HG03039 (cell line): ENCODE data around the gene PASK.
"Not testable (repeated sequence)": the region's sequence is repeated elsewhere in the genome, so short reads cannot be mapped to it uniquely, and the experiment has no call there.

Source experiments
- ATAC-seq: cut with Tn5 transposase; IDR thresholded peaks from one replicate; pipeline ENCODE4 v1.9.1; 2021; ENCODE audit warnings: mild to moderate bottlenecking, moderate library complexity; ENCODE audit not compliant: unreplicated experiment

The PASK gene

GRCh38 chr2:241109210-241110088, 39.8 kb downstream of the PASK start:
- no peak for ATAC-seq

GRCh38 chr2:241108271-241109209, 40.7 kb downstream of the PASK start:
- no peak for ATAC-seq

GRCh38 chr2:241107031-241107783, 42.1 kb downstream of the PASK start:
- ATAC-seq = no peak

DNA sequence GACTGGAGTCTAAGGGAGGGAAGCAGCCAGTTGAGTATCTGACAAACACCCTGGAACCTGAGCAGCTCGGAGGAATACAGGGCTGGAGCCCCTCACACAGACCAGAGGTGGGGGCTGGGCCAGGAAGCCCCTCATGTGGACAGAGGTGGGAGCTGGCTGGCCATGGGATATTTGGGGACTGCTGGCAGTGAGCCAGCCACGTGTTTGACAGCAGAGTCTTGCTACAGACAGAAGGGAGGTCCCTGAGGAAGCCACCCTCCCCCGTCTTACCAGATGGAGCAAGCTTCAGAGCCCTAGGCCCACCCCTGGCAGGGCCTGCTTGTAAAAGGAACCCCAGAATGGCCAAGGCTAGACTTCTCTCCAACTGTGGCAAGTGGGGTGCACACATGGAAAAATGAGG, 43.6 kb downstream of the PASK start:
- no peak for ATAC-seq

DNA sequence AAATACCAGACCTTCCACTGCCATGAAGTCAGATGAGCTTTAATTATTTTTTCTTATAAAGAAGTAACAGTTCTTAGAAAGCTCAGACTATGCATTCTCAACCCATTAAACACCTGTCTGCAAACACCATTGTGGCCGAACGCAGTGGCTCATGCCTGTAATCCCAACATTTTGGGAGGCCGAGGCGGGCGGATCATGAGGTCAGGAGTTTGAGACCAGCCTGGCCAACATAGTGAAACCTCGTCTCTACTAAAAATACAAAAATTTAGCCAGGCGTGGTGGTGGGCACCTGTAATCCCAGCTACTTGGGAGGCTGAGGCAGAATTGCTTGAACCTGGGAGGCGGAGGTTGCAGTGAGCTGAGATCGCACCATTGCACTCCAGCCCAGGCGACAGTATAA, 44.7 kb downstream of the PASK start:
- not testable (repeated sequence) for ATAC-seq

- no peak for ATAC-seq
Observed at GRCh38 chr2:241103176-241103595, 46.1 kb downstream of the PASK start.

DNA sequence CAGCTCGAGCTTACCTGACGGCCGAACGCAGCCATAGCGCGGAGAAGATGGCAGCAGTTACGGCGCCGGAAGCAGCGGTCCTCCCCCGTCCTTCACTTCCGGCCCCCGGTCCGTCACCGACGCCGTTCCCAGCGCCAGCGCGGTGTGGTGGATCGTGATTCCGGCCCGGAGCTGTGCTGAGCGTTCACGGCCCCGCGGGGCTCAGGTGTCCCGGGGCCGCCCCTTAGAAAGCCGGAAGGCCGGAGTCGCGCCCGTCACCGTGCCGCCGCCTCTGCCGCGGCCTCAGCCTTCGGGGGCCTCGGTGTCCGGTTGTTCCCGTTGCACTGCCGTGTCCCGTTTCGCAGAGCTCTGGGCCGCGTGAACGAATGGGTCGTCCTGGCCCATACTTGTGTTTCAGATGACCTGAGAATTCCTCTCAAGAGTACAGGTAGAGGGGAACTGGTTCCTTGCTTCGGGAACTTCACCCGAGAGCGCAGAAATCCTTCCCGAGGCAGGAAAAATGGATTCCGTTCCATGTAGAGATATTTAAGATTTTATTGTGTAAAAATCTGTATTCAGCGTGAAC, 47.0 kb downstream of the PASK start, which contains the start of gene MTERF4:
Gene MTERF4, minus strand, starts transcription at position 49 of the 565 bp plus-strand sequence. Its CDS starts 14 bp downstream, at position 35.
- peak; percentile 85 for ATAC-seq

DNA sequence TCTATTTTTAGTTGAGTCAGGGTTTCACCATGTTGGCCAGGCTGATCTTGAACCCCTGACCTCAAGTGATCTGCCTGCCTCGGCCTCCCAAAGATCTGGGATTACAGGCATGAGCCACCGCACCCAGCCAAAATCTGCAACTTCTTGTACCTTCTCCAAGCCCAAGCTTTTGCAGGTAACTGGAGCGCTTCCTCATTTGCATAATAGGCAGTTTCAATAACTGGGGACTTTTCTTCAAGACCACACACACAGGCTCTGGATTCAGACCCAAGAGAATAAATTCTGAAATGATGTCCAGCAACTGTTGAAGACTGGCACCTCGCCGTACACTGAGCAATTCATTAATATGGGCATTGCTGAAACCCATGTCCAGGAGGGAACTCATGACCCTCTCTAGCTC, 50.0 kb downstream of the PASK start:
- no peak for ATAC-seq

GRCh38 chr2:241096979-241097378, 52.3 kb downstream of the PASK start:
- no peak for ATAC-seq

DNA sequence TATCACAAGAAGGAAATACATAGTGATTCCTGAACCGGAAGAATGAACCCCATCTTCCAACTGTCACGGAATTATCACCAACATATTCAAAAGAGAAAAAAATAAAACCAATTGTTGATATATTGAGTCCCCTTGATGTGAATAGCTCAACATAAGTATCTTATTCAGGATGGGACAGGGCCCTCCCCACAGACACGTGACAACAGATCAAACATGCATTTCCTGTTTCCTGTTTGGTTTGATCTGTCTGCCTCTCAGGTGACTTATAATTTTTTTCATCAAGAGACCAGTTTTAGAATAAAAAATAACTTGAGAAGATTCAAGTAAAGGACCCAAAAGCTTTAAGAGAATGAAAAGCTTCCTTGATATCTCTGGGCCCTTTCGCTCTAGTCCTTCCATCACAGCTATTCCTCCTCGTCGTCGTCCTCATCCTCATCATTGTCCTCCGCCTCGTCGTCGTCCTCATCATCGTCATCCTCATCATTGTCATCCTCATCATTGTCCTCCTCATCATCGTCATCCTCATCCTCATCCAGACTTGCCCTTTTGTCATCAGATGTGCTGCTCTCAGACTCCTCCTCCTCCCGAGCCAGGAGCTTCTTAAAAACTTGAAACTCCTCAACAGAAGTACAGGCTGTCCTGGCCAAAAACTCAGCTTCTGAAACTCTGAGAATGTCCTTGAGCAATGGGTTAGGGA, 53.5 kb downstream of the PASK start:
- ATAC-seq = no peak

DNA sequence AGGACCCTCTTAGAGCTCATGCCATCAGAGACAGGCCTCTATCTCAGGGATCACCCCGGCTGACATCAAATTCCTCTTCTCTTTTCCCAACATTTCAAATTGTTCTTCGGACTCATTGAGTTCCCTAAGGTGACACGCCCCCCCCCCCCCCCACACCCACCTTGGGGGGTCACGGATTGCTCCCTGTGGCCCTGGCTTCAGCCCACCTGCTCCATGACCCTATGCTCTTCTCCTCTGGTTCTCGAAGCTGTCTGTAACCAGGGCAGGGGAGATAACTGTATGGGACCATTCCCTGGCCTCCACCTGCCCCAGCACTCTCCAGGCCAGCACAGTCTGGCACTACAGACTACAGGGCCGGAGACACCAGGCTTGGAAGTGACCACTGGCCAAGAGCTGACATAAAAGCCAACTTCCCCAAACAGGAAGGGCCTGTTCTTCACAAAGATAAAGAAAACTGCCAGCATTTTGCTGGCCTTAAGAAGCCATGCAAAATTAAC, 54.3 kb downstream of the PASK start:
- no peak for ATAC-seq

DNA sequence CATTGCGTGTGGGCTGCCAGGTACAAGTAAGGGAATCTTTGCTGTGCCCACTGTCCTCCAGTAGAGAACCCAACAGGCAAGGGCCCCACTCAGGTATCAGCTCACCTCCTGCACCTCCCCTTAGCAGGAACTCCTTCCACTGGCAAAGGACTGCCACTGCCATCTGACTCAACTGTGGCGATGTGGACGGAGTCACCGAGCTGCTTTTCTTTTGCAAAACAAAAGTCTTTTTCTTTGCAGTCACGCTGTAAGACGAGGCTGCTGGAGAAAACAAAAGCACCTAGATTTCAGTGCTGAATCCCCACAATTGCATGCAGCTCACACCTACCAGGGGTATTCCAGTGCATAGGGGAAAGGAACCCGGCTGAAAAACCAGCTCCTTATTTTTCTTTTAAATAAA, 55.1 kb downstream of the PASK start:
- ATAC-seq = no peak

- ATAC-seq = not testable (repeated sequence)
Observed at GRCh38 chr2:241093133-241093781, 56.0 kb downstream of the PASK start.

DNA sequence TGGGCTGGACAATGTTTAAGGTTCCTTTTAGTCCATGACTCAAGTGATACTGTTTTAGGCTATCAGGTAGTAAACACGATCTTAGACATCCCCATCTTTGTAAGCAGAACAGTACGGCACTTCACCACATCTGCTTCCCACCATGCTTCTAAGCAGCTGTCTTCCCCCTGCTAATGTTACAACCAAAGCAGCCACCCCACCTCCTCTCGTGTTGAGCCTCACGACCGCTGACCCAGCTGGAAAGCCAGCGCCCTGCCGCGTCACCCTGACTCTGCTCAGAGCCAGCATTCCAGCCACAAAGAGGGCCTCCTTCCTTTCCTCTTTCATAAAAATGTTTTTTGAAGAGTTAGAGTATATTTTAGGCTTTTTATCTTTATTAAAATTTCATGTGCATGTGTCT, 56.6 kb downstream of the PASK start:
- ATAC-seq = no peak

- no peak for ATAC-seq
Observed at GRCh38 chr2:241091734-241092445, 57.4 kb downstream of the PASK start.

GRCh38 chr2:241091201-241091600, 58.1 kb downstream of the PASK start:
- no peak for ATAC-seq

DNA sequence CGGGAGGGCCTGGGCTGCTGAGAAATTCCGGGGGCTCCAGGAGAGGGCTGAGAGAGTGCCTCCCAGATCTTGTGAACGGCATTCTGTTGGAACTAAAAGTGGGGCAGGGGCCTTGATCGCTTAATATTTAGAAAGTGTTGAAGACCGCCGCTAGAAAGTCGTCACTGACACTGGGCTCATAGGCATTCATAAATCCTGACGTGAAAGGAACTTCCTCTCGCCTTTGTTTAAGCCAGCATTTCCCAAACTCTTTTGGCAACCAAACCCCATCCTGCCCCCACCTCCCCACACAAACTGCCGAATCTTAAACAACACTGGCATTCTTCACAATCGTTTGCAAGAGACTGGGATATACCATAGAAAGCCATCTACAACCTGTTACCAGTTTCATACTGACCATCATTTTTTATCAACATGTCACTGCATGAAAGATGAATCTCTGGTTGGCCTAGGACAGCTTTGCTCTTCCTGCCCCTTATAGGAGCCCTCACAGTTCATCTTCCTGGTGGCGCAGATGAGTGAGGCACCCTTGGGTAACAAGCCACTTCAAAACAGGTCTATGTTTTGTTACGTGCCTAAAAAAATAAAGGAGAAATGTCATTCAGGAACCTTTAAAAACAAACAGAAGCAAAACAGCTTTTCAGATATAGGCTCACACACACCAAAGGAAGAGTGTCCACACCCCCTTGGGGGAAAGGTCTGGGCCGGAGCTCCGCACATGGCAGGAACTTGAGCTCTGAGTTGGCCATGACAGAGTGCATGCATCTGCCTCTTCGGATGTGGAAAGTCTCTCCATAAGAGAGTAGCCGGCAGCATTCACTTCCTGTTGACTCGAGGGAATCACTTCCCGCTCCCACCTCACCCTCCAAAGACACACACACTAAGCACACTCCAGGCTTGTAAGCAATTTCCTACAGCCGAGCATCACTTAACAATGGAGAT, 60.2 kb downstream of the PASK start:
- ATAC-seq = no peak
